Renal cortical epithelial cell (primary cell): ENCODE data around the gene GABRR2. TPM values are rescaled to one million over a fixed set of nuclear protein-coding genes. Genes with fewer than 3 reads are reported as not detected.

Experiments
- DNase-seq: peaks from one replicate; pipeline ENCODE4 v3.0.0-alpha.2; 2011; ENCODE audit warnings: low read depth
- total RNA-seq: library from RNA; depleted of rRNA; stranded (reverse); fragments of >200 nt; gene quantifications from 2 replicates; pipeline ENCODE4 v1.2.3, GENCODE V29; 2014

GABRR2 gene
- total RNA-seq, 1 donor from 2014 or later: 0.05 TPM

DNA sequence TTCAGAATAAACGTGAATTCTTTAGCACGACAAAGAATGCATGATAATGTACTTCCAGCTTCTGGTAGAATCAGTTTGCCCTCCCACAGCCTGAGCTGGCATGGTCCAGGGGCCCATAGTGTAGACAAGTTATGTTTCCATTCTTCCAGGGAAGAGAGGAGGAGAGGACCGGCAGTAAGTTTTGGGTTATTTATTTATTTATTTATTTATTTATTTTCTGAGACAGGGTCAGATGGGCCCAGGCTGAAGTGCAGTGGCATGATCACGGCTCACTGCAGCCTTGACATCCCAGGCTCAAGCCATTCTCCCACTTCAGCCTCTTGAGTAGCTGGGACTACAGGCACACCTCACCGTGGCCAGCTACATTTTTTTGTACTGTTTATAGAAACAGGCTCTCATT, 102.6 kb downstream of the GABRR2 start:
- DNase-seq: no peak

DNA sequence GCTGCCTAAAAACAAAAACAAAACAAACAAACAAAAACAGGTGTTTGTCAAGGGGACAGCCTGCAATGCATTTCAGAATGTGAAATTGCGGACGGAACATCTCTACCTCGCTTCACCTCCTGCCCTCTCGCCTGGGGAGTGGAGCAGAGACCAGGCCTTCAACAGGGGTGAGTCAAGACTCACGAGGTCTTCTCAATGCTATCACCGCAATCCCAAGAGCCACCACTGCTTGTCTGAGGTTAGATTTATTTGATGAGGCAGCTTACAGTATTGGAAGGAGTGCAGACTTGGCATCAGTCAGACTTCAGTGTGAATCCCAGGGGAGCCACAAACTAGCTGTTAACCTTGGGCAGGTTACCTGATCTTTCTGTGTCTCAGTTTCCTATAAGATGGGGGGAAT, 105.6 kb downstream of the GABRR2 start:
- no peak for DNase-seq

- DNase-seq: no peak
Observed at GRCh38 chr6:89208551-89208950, 106.5 kb downstream of the GABRR2 start.

Other genes starting within 250 kb of the GABRR2 start
- gene PNRC1, start 234.5 kb downstream of the GABRR2 start, total RNA-seq: 35.3 and 110 TPM in 2 replicates
- 4.0 and 5.7 TPM in 2 replicates for gene SRSF12, start 197.2 kb downstream of the GABRR2 start, total RNA-seq
- 21.5 and 28.7 TPM in 2 replicates for gene PM20D2, start 169.2 kb downstream of the GABRR2 start, total RNA-seq
- gene GABRR1, start 97.9 kb downstream of the GABRR2 start, total RNA-seq: not detected in 2 replicates
- 35.0 and 53.3 TPM in 2 replicates for gene UBE2J1, start 37.4 kb upstream of the GABRR2 start, total RNA-seq
- gene RRAGD, start 97.0 kb upstream of the GABRR2 start, total RNA-seq: 4.2 and 9.7 TPM in 2 replicates
- gene ANKRD6, start 117.9 kb upstream of the GABRR2 start, total RNA-seq: 13.2 and 13.4 TPM in 2 replicates